Hematopoietic multipotent progenitor cell treated with erythropoietin and hydrocortisone succinate and interleukin-3 and kit ligand, for 6 days (in vitro differentiated cells): ENCODE measurements around the gene CACNA1C.
A peak's percentile ranks its signal among the peaks of the same experiment; 100 is the strongest.

Experiments
- DNase-seq: peaks from one replicate; pipeline ENCODE4 v3.0.0-alpha.2; 2015

Gene CACNA1C

GRCh38 chr12:2326470-2326869 lies 273.7 kb downstream of the CACNA1C start:
- DNase-seq: no peak

DNA sequence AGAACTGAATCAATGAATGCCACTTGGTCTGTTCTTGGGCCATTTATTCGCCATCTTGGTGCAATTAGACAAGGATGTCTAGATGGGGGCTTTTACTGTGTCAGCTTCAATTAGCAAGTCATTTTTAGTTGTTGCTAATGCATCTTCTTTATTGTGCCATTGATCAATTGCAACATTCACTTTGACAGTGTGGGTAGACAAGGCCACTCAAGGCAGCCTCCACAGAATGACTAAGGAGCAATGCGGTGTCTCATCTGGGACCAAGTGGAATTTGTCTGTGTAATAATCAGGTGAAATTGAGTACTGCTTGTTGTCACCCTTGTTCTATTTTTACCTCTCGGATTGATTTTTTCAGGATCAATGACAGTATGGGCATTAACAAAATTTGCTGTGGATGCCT lies 275.9 kb downstream of the CACNA1C start:
- DNase-seq: no peak

DNA sequence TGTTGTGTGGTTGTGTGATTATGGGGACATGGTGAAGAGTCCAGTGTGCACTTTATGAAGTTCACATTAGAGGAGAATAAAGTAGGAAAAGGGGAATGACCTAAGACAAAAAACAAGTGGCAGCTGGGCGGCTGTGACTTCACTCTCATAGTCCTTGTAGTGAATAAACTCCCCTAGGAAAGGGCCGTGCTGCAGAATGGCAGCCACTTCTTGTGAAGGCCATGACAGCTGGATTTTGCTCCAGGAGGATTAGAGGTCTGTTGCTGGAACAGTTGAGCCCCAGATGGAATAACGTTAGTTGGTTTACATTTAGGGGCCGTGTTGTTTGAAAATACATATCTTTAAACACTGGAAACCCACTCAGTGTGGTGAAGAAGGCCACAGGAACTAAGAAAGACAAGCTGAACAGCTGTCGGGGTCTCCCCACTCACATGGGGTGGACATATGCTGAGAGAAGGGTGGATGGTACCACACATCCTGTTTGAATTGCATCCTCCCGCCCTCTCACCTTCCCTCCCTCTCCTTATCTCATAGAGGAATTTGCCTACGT lies 276.9 kb downstream of the CACNA1C start:
- DNase-seq: no peak

DNA sequence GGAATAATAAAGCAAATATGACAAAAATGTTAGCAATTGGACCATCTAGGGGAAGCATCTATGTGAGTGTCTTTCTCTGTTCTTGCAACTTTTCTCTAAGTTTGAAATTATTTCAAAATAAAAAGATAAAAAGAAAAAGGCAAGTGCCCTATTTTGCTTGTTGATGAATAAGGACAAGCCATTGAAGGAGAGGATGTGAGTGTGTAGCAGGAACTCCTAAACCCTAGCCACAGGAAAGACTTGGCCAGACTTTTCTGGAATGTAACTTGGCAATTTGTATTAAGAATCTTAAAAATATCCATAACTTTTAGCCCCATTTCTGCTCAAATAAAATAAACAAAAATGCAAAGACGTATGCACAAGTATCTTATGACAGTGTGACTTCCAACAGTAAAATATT lies 279.4 kb downstream of the CACNA1C start:
- no peak for DNase-seq

DNA sequence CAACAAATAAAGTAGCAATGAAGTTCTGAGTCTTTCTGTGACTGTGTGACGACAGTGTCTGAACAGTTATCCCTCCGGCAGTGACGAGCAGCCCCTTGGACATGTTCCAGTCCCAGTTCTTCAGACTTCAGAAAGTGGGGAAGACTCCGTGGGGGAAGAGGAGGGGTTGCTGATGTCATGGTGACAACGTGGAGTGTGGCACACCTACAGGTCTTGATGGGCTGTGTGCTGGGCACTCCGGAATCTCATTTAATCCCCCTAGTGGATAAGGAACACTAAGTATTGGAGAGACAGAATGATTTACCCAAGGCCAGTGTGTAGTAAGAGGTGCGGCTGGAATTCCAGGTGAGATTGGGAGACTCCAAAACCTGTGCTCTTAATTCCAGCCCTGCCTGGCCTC lies 280.2 kb downstream of the CACNA1C start:
- no peak for DNase-seq

DNA sequence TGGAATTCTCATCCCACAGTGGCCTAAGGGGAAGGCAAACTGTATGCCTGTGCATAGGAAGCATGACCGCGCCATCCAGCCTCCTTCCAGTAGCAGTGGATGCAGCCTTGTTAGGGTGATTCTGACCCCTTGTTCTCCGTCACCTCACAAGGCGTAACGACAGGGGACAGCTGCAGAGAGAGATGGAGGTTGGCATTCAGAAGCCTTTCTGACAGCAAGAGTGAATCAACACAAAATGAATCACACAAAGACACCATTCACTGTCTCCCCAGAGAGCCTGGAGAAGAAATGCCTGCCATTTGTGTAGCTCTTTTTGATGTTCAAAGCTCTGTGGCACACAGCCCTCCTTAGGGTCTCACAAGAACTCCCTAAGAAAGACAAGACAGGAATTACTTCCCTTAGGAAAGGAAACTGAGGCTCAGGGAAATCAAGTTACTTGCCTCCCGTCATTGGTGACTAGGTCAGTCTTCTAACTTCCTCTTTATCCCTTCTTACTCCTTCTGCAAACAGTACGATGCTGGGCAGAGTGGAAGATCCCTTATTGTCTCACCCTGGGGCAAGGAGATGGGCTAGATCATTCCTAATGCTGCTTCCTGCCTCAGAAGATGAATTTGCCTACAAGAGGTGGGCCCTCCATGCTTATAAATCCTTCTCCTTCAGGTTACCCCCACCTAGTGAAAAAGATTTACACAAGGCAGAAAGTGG lies 280.9 kb downstream of the CACNA1C start:
- no peak for DNase-seq

GRCh38 chr12:2334271-2334670 lies 281.5 kb downstream of the CACNA1C start:
- DNase-seq: peak; percentile 43

DNA sequence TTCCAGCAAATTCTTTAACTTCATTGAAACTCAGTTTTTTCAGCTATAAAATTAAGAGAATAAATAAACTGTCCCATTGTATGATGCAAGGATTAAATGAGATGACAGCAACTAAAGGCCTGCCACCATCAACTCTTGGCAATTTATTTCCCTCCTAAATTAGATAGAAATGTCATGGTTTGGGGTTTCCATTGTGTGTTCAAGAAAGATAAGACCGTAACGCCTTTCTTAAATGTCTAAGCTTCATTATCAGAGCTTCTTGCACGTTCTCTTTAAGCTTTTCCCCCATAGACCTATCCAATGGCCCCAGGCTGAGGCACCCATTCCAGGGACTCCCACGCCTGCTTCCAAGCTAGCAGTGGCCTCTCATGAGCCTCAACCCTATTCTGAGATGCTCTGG lies 281.9 kb downstream of the CACNA1C start:
- peak; percentile 89 for DNase-seq

DNA sequence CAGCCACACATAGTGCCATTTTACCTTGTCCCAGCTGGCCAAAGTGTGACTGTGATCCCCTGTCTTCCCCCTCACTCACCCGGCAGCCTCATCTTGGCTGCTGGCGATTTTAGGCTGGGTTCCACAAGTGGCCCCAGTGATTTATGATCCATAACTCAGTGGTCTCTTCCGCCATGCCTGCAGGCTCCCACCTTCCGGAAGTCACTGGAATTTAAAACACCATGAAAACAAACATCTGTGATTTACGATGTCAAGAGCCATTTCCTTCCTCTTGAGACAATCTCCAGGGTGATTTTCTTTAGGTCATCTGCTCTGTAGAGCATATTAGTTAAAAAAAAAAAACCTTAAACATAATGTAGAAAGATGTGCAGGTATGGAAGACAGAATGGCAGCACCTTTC lies 282.3 kb downstream of the CACNA1C start:
- no peak for DNase-seq

GRCh38 chr12:2335513-2335912 lies 282.7 kb downstream of the CACNA1C start:
- DNase-seq: no peak

GRCh38 chr12:2335916-2336315 lies 283.1 kb downstream of the CACNA1C start:
- no peak for DNase-seq

GRCh38 chr12:2336409-2336829 lies 283.6 kb downstream of the CACNA1C start:
- peak; percentile 82 for DNase-seq

DNA sequence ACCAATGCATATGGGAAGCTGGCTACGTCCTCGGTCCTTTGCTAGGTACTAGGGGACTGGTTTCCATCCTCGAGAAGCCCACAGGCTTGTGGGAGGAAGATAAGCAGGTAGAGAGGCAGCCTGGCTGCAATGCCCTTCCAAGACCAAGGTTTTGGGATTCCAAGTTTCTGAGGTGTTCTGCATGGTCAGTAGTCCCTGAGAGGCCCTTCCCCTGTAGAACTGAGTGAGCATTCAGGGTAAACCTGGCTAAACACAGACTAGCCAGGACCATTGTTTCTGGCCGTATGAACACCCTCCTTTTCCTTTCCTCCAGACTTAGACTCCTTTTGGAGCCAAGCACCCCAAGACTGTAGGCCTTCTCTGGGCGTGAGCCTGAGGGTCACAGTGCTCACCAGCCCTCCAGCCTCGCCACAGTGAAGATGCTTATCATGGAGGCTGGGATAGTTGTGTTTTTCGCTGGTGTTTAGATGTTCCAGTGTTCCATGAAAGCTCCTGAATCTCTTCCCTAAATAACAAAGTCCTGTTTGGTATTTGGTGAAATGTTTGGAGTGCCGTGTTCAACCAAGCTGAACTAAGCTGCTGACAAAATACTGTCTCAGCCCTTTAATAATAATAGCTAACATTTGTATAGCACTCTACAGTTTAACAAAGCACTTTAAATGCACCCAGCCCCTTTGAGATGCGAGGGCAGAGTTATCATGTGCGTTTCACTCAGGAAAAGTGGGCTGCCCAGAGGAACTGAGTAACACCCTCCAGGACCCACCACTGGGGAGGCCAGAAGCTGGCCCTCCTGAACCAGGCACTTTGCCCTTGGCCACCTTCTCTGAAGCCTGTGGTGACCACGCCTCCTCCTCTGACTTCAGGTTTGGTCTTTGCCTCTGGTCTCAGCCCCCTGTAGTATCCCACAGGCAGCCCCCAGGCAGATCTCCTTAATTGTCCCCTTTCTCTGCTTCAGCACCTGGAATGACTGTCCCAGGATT lies 284.5 kb downstream of the CACNA1C start:
- no peak for DNase-seq

- DNase-seq: no peak
Observed at GRCh38 chr12:2338381-2338780, 285.6 kb downstream of the CACNA1C start.

DNA sequence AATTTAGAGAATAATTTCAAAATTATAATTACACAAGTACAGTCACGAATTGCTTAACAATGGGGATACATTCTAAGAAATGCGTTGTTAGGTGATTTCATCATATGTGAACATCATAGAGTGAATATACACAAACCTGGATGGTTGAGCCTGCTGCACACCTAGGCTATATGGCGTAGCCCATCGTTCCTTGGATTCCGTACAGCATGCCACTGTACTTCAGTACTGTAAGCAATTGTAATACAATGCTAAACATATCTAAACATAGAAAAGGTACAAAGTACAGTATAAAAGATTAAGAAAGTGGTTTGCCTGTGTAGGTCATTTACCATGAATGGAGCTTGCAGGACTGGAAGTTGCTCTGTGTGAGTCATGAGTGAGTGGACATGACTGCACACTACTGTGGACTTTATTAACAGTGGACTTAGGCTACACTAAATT lies 286.2 kb downstream of the CACNA1C start:
- peak; percentile 41 for DNase-seq

DNA sequence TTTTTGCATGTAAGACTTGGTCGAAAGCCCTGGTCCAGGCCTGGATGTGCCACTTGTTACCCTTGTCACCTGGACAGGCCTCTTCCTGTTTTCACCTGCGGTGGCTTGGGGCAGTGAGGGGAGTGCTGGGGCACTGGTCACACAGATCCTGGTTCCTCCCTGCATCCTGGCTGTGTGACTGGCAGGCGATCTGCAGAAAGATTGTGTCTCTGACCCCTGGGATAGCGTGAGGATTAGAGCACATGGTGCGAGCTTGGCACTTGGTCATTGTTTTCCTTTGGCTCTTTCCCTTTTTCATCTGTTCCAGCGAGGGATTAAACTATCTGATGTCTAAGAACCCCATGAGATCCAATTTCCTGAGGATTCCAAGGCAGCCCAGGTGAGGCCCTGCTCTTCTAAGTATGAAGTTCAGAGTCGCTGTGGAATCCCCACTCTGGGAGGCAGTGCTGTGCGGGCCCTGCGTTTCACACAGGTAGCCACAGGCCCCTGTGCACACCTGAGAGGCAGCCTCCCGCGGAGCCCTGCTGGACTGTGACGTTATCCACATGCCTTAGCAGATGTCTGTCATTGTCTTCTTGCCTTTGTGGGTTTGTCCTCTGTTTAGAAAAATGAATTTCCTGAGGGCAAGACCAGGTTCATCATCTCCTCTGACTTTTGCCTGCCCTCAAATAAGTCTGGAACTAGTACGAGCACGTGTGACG lies 288.4 kb downstream of the CACNA1C start:
- no peak for DNase-seq

- DNase-seq: peak; percentile 67
Observed at GRCh38 chr12:2341871-2342270, 289.1 kb downstream of the CACNA1C start.

DNA sequence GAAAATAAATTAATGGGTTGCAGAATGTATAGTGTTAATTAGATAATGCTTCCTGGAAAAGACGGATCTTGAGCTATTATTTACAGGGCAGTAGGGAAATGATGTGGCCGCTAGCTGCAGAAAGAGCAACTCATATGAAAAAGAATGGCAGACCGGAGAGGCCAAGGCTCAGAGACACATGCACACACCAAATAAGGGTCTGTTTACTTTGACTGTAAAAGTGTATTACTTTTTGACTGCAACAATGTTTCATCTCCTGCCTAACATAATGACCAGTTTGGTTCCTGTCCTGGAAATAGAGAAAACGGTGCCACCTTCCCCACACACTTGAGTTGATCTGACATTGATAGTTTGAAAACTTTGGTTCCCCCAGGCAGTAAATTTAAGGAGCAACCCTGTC lies 290.9 kb downstream of the CACNA1C start:
- DNase-seq: no peak

- DNase-seq: no peak
Observed at GRCh38 chr12:2344476-2344875, 291.7 kb downstream of the CACNA1C start.

- DNase-seq: no peak
Observed at GRCh38 chr12:2344885-2345284, 292.1 kb downstream of the CACNA1C start.

GRCh38 chr12:2345902-2346301 lies 293.1 kb downstream of the CACNA1C start:
- no peak for DNase-seq

DNA sequence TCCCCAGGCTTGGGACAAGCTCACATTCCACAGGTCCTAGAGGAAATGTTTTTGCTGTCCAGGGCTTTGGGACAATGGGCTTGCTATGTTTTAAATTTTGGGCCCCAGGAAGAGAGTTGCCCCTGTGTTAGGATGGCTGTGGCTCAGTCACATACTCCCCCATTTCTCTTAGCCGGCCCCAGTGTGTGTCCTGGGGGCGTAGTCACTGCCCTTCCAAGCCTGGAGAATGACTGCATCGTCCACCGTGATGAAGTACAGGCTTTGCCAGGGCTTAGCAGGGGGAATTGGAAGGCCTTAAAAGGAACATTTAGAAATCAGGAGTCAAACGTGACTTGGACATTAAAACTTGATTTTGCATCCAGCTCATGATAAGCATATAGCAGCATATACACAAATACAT lies 293.6 kb downstream of the CACNA1C start:
- no peak for DNase-seq
